ENCODE results near the gene KIF2A. TPM values are rescaled to one million over a fixed set of nuclear protein-coding genes. Genes with fewer than 3 reads are reported as not detected.

Gene KIF2A
- total and polyA plus RNA-seq, 2 donors (not counting 3 experiments of a cell fraction or from before 2014, with no cell fraction given) = 17.1 to 65.1 TPM

DNA sequence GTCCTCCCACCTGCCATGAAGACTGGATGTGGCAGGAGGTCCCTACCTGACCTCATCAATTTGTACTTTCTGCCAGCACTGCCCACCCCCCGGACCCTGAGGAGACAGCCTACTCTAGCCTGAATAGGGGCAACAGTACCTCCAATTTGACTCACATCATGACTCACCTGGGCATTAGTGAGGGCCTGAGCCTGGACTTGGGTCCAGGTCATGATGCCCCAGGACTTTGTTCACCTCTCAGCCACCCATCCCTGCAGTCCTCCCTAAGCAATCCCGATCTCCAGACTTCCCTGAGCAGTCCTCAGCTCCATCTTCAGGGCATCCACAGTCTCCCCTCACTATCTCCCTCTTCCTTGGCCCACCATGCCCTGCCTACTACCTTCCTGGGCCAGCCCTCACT, 28.1 kb downstream of the KIF2A start:
- POLR2A ChIA-PET = no interaction called here
- H3K79me2 ChIP-seq (ENCODE audit: control insufficient read depth, insufficient read depth, low read length) = peaks cover 52% of the 10 kb centered on the region

More for the DNA sequence above, 28.1 kb downstream of the KIF2A start:
- Histone ChIP-seq H3K9ac (replicated peaks; ENCODE audit: extremely low read depth, insufficient read depth, low read length) (no peak overlapping the region), H3K9me3 (replicated peaks; ENCODE audit: control insufficient read depth, insufficient read depth, low read length) (no peaks in the 10 kb centered on the region), H3K36me3 (ENCODE audit: control insufficient read depth in 2 of 2, extremely low read depth in 1 of 2, insufficient read depth in 2 of 2, low read length in 2 of 2) (peaks cover 0 to 8% of the 10 kb centered on the region in 2 experiments), H2AFZ (ENCODE audit: low read depth, low read length) (no peak overlapping the region), H4K20me1 (replicated peaks; ENCODE audit: control insufficient read depth, extremely low read depth, insufficient read depth, low read length) (peaks cover 6% of the 10 kb centered on the region), H3K27ac (ENCODE audit: insufficient read depth, low read depth, low read length) (no peak overlapping the region), H3K9me1 (replicated peaks; ENCODE audit: control insufficient read depth, extremely low read depth, insufficient read depth, low read length) (no peaks in the 10 kb centered on the region), H3K27me3 (ENCODE audit: control insufficient read depth in 2 of 2, insufficient read depth in 2 of 2, low read length in 2 of 2) (no peaks in the 10 kb centered on the region), H3K4me3 (replicated peaks in 1 of 3; ENCODE audit: insufficient read depth in 1 of 3, low read depth in 1 of 3, low read length in 3 of 3) (no peak overlapping the region), H3K4me2 (ENCODE audit: insufficient read depth, low read length) (no peak overlapping the region), H3K4me1 (ENCODE audit: control insufficient read depth, extremely low read depth, insufficient read depth, low read length) (peaks cover 9% of the 10 kb centered on the region)
- dilution Hi-C loops (cut with MboI; ENCODE audit: extremely low pct_ligation_motif_present, low sequenced_read_pairs) = no loop called here
- CTCF ChIA-PET = interaction anchor here (0.6 to 1.7 kb wide), 2 partner anchors 11 to 26 kb away, joined by 4 read pairs; no protein-coding TSS in a partner anchor
- DNase-seq (ENCODE audit: low read depth, low spot score) = no peak
- FAIRE-seq = no peak
- intact Hi-C loops (cut with micrococcal nuclease) = no loop called here
- no peak for TF ChIP-seq CTCF (IDR thresholded peaks at IDR 0.05; ENCODE audit: extremely low read depth in 1 of 2, insufficient read depth in 1 of 2, low read depth in 1 of 2, low read length in 2 of 2)
- TF ChIP-seq POLR2AphosphoS5 (IDR thresholded peaks at IDR 0.05; ENCODE audit: insufficient read depth, low read depth, low read length) = no peak
- no peak for TF ChIP-seq MYC (IDR thresholded peaks at IDR 0.05; ENCODE audit: low read depth, low read length)
- TF ChIP-seq FOS (IDR thresholded peaks at IDR 0.05; ENCODE audit: borderline replicate concordance, insufficient read depth, low read length) = no peak
- TF ChIP-seq MAX (IDR thresholded peaks at IDR 0.05; ENCODE audit: insufficient read depth, insufficient read length) = no peak
- no peak for TF ChIP-seq GATA2 (IDR thresholded peaks at IDR 0.05; ENCODE audit: insufficient read depth, insufficient read length, low read depth, low read length)
- no peak for TF ChIP-seq POLR2A (IDR thresholded peaks at IDR 0.05; ENCODE audit: low read depth, low read length)
- no peak for TF ChIP-seq JUN (IDR thresholded peaks at IDR 0.05; ENCODE audit: borderline replicate concordance, insufficient read depth, insufficient read length, low read depth)
- TF ChIP-seq EZH2 (IDR thresholded peaks at IDR 0.05; ENCODE audit: borderline replicate concordance, low read depth, low read length, severe bottlenecking) = no peak
- no TSS peak for BruUV-seq (replicated peaks)

All from endothelial cell of umbilical vein (primary cell).